ENCODE data around the gene CST7. TPM values are rescaled to one million over a fixed set of nuclear protein-coding genes. Genes with fewer than 3 reads are reported as not detected.

CST7 gene
- total RNA-seq, 2 donors from 2014 or later: 0.47 to 1.1 TPM

- H3K36me3 ChIP-seq: no peaks in the 10 kb centered on the region
- H3K9ac ChIP-seq (ENCODE audit: low read depth in 2 of 2, low read length in 2 of 2): no peak overlapping the region
- H3K27ac ChIP-seq: no peak overlapping the region
- no peak for TF ChIP-seq CTCF (IDR thresholded peaks at IDR 0.05)
- H3K9me3 ChIP-seq: no peaks in the 10 kb centered on the region
- no peaks in the 10 kb centered on the region for H3K4me1 ChIP-seq
- no peaks in the 10 kb centered on the region for H3K27me3 ChIP-seq
- peak; percentile 2 for DNase-seq
- H3K4me3 ChIP-seq: no peak overlapping the region
- intact Hi-C loops (cut with DNase I): loop anchor here (5.0 kb wide), 3 partner anchors 613 to 978 kb away; no protein-coding TSS in a partner anchor
Observed at GRCh38 chr20:24915440-24915839, 33.6 kb upstream of the CST7 start.

GRCh38 chr20:24915892-24916291 is 33.2 kb upstream of the CST7 start:
- peak; percentile 12 for DNase-seq
- intact Hi-C loops (cut with DNase I): loop anchor here (5.0 kb wide), 3 partner anchors 614 to 979 kb away; no protein-coding TSS in a partner anchor
- no peak for TF ChIP-seq CTCF (IDR thresholded peaks at IDR 0.05)

GRCh38 chr20:24916412-24916811 is 32.7 kb upstream of the CST7 start:
- Histone ChIP-seq H3K4me3 (no peak overlapping the region), H3K27ac (no peak overlapping the region), H3K27me3 (no peaks in the 10 kb centered on the region), H3K9ac (ENCODE audit: low read depth in 2 of 2, low read length in 2 of 2) (no peak overlapping the region), H3K36me3 (no peaks in the 10 kb centered on the region), H3K4me1 (no peaks in the 10 kb centered on the region), H3K9me3 (no peaks in the 10 kb centered on the region)
- no peak for TF ChIP-seq CTCF (IDR thresholded peaks at IDR 0.05)
- intact Hi-C loops (cut with DNase I): loop anchor here (5.0 kb wide), 3 partner anchors 614 to 979 kb away; no protein-coding TSS in a partner anchor
- peak; percentile 6 for DNase-seq

More at GRCh38 chr20:24915892-24916291, 33.2 kb upstream of the CST7 start:
- no peak overlapping the region for H3K9ac ChIP-seq (ENCODE audit: low read depth in 2 of 2, low read length in 2 of 2)
- no peaks in the 10 kb centered on the region for H3K4me1 ChIP-seq
- no peak overlapping the region for H3K4me3 ChIP-seq
- no peaks in the 10 kb centered on the region for H3K9me3 ChIP-seq
- H3K36me3 ChIP-seq: no peaks in the 10 kb centered on the region
- no peaks in the 10 kb centered on the region for H3K27me3 ChIP-seq
- no peak overlapping the region for H3K27ac ChIP-seq

GRCh38 chr20:24917056-24917455 is 32.0 kb upstream of the CST7 start:
- Histone ChIP-seq H3K4me1 (no peaks in the 10 kb centered on the region), H3K9ac (ENCODE audit: low read depth in 2 of 2, low read length in 2 of 2) (no peak overlapping the region), H3K27me3 (no peaks in the 10 kb centered on the region), H3K36me3 (no peaks in the 10 kb centered on the region), H3K9me3 (no peaks in the 10 kb centered on the region), H3K4me3 (no peak overlapping the region), H3K27ac (no peak overlapping the region)
- TF ChIP-seq CTCF (IDR thresholded peaks at IDR 0.05): no peak
- intact Hi-C loops (cut with DNase I): loop anchor here (5.0 kb wide), 3 partner anchors 615 to 980 kb away; no protein-coding TSS in a partner anchor
- DNase-seq: peak; percentile 2

- intact Hi-C loops (cut with DNase I): loop anchor here (5.0 kb wide), 3 partner anchors 616 to 981 kb away; no protein-coding TSS in a partner anchor
- no peak overlapping the region for H3K9ac ChIP-seq (ENCODE audit: low read depth in 2 of 2, low read length in 2 of 2)
- no peaks in the 10 kb centered on the region for H3K4me1 ChIP-seq
- no peaks in the 10 kb centered on the region for H3K9me3 ChIP-seq
- H3K4me3 ChIP-seq: no peak overlapping the region
- H3K27me3 ChIP-seq: no peaks in the 10 kb centered on the region
- H3K27ac ChIP-seq: no peak overlapping the region
- H3K36me3 ChIP-seq: no peaks in the 10 kb centered on the region
- peak; percentile 87 for TF ChIP-seq CTCF (IDR thresholded peaks at IDR 0.05)
- peak; percentile 54 for DNase-seq
Observed at GRCh38 chr20:24917797-24918578, 31.1 kb upstream of the CST7 start.

Data from colonic mucosa (tissue), 4 donors.